Left hindlimb (tissue), 1 donor: Measurements from ENCODE around the gene PSD2.
"Not testable (repeated sequence)": the region's sequence is repeated elsewhere in the genome, so short reads cannot be mapped to it uniquely, and the experiment has no call there.

Source experiments
- DNase-seq: peaks from one replicate; pipeline ENCODE4 v3.0.0-alpha.2; 2018

The PSD2 gene

GRCh38 chr5:139792218-139792617 is 3.4 kb upstream of the PSD2 start:
- DNase-seq: no peak

- not testable (repeated sequence) for DNase-seq
Measured at GRCh38 chr5:139792655-139793054, 3.0 kb upstream of the PSD2 start.

- no peak for DNase-seq
Measured at GRCh38 chr5:139794067-139794846, 1.4 kb upstream of the PSD2 start.

- no peak for DNase-seq
Measured at GRCh38 chr5:139796061-139796806, 626 bp downstream of the PSD2 start.

GRCh38 chr5:139797335-139797734 is 1.7 kb downstream of the PSD2 start:
- DNase-seq: no peak

GRCh38 chr5:139797856-139798510 is 2.4 kb downstream of the PSD2 start:
- no peak for DNase-seq

GRCh38 chr5:139798883-139799282 is 3.3 kb downstream of the PSD2 start:
- no peak for DNase-seq

GRCh38 chr5:139799359-139799758 is 3.8 kb downstream of the PSD2 start:
- DNase-seq: no peak

GRCh38 chr5:139803978-139804377 is 8.4 kb downstream of the PSD2 start:
- DNase-seq: no peak

- DNase-seq: no peak
Measured at GRCh38 chr5:139804800-139805397, 9.3 kb downstream of the PSD2 start.

GRCh38 chr5:139805545-139805944 is 9.9 kb downstream of the PSD2 start:
- no peak for DNase-seq

- DNase-seq: no peak
Measured at GRCh38 chr5:139806111-139806510, 10.5 kb downstream of the PSD2 start.

GRCh38 chr5:139806726-139807646 is 11.4 kb downstream of the PSD2 start:
- DNase-seq: no peak

- DNase-seq: no peak
Measured at GRCh38 chr5:139807647-139808030, 12.0 kb downstream of the PSD2 start.

GRCh38 chr5:139808481-139809330 is 13.1 kb downstream of the PSD2 start:
- peak; percentile 59 for DNase-seq

GRCh38 chr5:139809331-139809810 is 13.8 kb downstream of the PSD2 start:
- no peak for DNase-seq

- no peak for DNase-seq
Measured at GRCh38 chr5:139810341-139811273, 15.0 kb downstream of the PSD2 start.

- DNase-seq: no peak
Measured at GRCh38 chr5:139811274-139811607, 15.6 kb downstream of the PSD2 start.

- no peak for DNase-seq
Measured at GRCh38 chr5:139812323-139812722, 16.7 kb downstream of the PSD2 start.
